Stimulated activated naive CD4-positive, alpha-beta T cell treated with Interleukin-2 at 50 U/mL for 16 hours (primary cell): ENCODE data around the gene CEP164.

Experiments
- DNase-seq: peaks from one replicate; lab custom pipeline; 2025; lab: John Stamatoyannopoulos, UW

Gene CEP164

GRCh38 chr11:117366248-117366647 is 38.6 kb downstream of the CEP164 start:
- DNase-seq = no peak

- DNase-seq = no peak
These were observed 39.2 kb downstream of the CEP164 start for GRCh38 chr11:117366875-117367274.

GRCh38 chr11:117369534-117369933 is 41.9 kb downstream of the CEP164 start:
- no peak for DNase-seq

- DNase-seq = no peak
These were observed 43.8 kb downstream of the CEP164 start for GRCh38 chr11:117371453-117371852.

- no peak for DNase-seq
These were observed 46.8 kb downstream of the CEP164 start for GRCh38 chr11:117374316-117375055.

GRCh38 chr11:117375960-117376359 is 48.3 kb downstream of the CEP164 start:
- no peak for DNase-seq

- no peak for DNase-seq
These were observed 48.9 kb downstream of the CEP164 start for GRCh38 chr11:117376517-117376916.

- no peak for DNase-seq
These were observed 51.6 kb downstream of the CEP164 start for GRCh38 chr11:117378976-117379865.

- DNase-seq = no peak
These were observed 53.0 kb downstream of the CEP164 start for GRCh38 chr11:117380676-117381075.

- no peak for DNase-seq
These were observed 54.1 kb downstream of the CEP164 start for GRCh38 chr11:117381481-117382387.

- DNase-seq = no peak
These were observed 55.1 kb downstream of the CEP164 start for GRCh38 chr11:117382746-117383145.

GRCh38 chr11:117384045-117384444 is 56.4 kb downstream of the CEP164 start:
- no peak for DNase-seq

GRCh38 chr11:117385471-117385870 is 57.8 kb downstream of the CEP164 start:
- DNase-seq = no peak

GRCh38 chr11:117385906-117386305 is 58.3 kb downstream of the CEP164 start:
- no peak for DNase-seq

- DNase-seq = no peak
These were observed 60.5 kb downstream of the CEP164 start for GRCh38 chr11:117387992-117388755.

- no peak for DNase-seq
These were observed 63.1 kb downstream of the CEP164 start for GRCh38 chr11:117390743-117391142.

- DNase-seq = no peak
These were observed 63.5 kb downstream of the CEP164 start for GRCh38 chr11:117391181-117391580.

- no peak for DNase-seq
These were observed 64.5 kb downstream of the CEP164 start for GRCh38 chr11:117392001-117392690.

GRCh38 chr11:117392979-117393378 is 65.3 kb downstream of the CEP164 start:
- no peak for DNase-seq

GRCh38 chr11:117394221-117394925 is 66.7 kb downstream of the CEP164 start:
- DNase-seq = no peak
